Dermis blood vessel endothelial cell (primary cell): Measurements from ENCODE around the gene FNBP1. TPM values are rescaled to one million over a fixed set of nuclear protein-coding genes. Genes with fewer than 3 reads are reported as not detected.
"Not testable (repeated sequence)": the region's sequence is repeated elsewhere in the genome, so short reads cannot be mapped to it uniquely, and the experiment has no call there.

Source experiments
- DNase-seq: peaks from one replicate; pipeline ENCODE4 v3.0.0; 2010
- total RNA-seq: library from RNA; depleted of rRNA; stranded (reverse); fragments of >200 nt; gene quantifications from 2 replicates; pipeline ENCODE4 v1.2.3, GENCODE V29; 2014

Gene FNBP1
- total RNA-seq, 1 donor from 2014 or later: 49.5 TPM

- peak; percentile 92 for DNase-seq
Measured at GRCh38 chr9:129910628-129911567, 132.1 kb downstream of the FNBP1 start.

- DNase-seq: no peak
Measured at GRCh38 chr9:129909851-129910250, 133.1 kb downstream of the FNBP1 start.

GRCh38 chr9:129908906-129909305 lies 134.1 kb downstream of the FNBP1 start:
- no peak for DNase-seq

- DNase-seq: no peak
Measured at GRCh38 chr9:129907201-129907600, 135.8 kb downstream of the FNBP1 start.

- no peak for DNase-seq
Measured at GRCh38 chr9:129906298-129906697, 136.7 kb downstream of the FNBP1 start.

GRCh38 chr9:129904734-129905133 lies 138.3 kb downstream of the FNBP1 start:
- DNase-seq: no peak

- DNase-seq: no peak
Measured at GRCh38 chr9:129902740-129903134, 140.3 kb downstream of the FNBP1 start.

GRCh38 chr9:129901993-129902739 lies 140.8 kb downstream of the FNBP1 start:
- no peak for DNase-seq

GRCh38 chr9:129900263-129901027 lies 142.5 kb downstream of the FNBP1 start:
- DNase-seq: no peak

GRCh38 chr9:129899620-129900019 lies 143.4 kb downstream of the FNBP1 start:
- DNase-seq: no peak

- peak; percentile 50 for DNase-seq
Measured at GRCh38 chr9:129898185-129898584, 144.8 kb downstream of the FNBP1 start.

- no peak for DNase-seq
Measured at GRCh38 chr9:129897263-129897662, 145.7 kb downstream of the FNBP1 start.

- no peak for DNase-seq
Measured at GRCh38 chr9:129895376-129896268, 147.4 kb downstream of the FNBP1 start.

- DNase-seq: no peak
Measured at GRCh38 chr9:129894120-129894823, 148.7 kb downstream of the FNBP1 start.

GRCh38 chr9:129891569-129891968 lies 151.4 kb downstream of the FNBP1 start:
- DNase-seq: no peak

GRCh38 chr9:129890718-129891299 lies 152.2 kb downstream of the FNBP1 start:
- not testable (repeated sequence) for DNase-seq

GRCh38 chr9:129889941-129890717 lies 152.9 kb downstream of the FNBP1 start:
- no peak for DNase-seq

GRCh38 chr9:129889122-129889940 lies 153.7 kb downstream of the FNBP1 start:
- DNase-seq: no peak
